GM12878 (cell line): ENCODE measurements around the gene EFHD1.

Experiments
- PBX3 ChIP-seq: IDR thresholded peaks from 2 replicates; pipeline ENCODE4 v1.6.1; 2011; ENCODE audit warnings: mild to moderate bottlenecking, low read depth, low read length, moderate library complexity; ENCODE audit not compliant: insufficient replicate concordance
- POLR2AphosphoS5 ChIP-seq: IDR thresholded peaks from 2 replicates; pipeline ENCODE4 v1.6.1; 2011; ENCODE audit warnings: mild to moderate bottlenecking, low read length, inconsistent platforms
- TCF3 ChIP-seq: IDR thresholded peaks from 2 replicates; pipeline ENCODE4 v1.6.1; 2012; ENCODE audit warnings: low read depth, mild to moderate bottlenecking, low read length, borderline replicate concordance; ENCODE audit not compliant: insufficient read depth
- ZNF274 ChIP-seq: IDR thresholded peaks from one replicate; pipeline ENCODE4 v1.8.0; 2011; ENCODE audit not compliant: insufficient read length, insufficient read depth
- TF ChIP-seq, protein P1 (sequence below), 3 experiments: IDR thresholded peaks in 2 of 3; conservative IDR thresholded peaks in 1 of 3; 2 replicates each; pipeline ENCODE4 v1.5.1; 2011; ENCODE audit warnings: low read depth in 3 of 3, low read length in 3 of 3, mild to moderate bottlenecking in 3 of 3, control low read depth in 2 of 3, moderate library complexity in 2 of 3, inconsistent platforms in 1 of 3, mixed read lengths in 1 of 3; ENCODE audit not compliant: control insufficient read depth in 2 of 3, insufficient read depth in 1 of 3; ENCODE audit errors: extremely low read depth in 1 of 3

DNA sequence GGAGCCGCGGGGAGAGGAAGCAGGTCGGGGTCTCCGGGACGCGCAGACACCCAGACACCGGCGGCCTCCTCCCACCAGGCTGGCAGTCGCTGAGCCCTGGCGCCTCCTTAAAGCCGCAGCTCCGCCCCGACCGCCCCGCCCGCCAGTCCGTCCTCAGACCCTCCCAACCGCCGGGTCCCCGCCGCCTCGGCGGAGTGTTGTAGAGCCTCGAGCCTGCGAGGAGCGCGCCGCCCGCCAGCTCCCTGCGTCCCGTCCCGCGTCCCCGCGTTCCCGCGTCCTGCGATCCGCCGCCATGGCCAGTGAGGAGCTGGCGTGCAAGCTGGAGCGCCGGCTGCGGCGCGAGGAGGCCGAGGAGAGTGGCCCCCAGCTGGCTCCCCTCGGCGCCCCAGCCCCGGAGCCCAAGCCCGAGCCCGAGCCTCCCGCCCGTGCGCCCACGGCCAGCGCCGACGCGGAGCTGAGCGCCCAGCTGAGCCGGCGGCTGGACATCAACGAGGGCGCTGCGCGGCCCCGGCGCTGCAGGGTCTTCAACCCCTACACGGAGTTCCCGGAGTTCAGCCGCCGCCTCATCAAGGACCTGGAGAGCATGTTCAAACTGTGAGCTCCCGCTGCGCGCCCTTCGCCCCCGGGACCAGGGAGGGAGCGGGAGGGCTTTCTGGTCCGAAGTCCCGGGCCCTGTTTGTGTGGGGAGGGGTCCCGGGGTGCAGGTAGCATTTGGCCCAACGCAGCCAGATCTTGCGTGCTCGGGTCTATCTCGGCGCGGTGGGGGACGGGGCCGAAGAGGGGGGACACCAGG lies at the start of gene EFHD1:
- TF ChIP-seq, protein P1, sequence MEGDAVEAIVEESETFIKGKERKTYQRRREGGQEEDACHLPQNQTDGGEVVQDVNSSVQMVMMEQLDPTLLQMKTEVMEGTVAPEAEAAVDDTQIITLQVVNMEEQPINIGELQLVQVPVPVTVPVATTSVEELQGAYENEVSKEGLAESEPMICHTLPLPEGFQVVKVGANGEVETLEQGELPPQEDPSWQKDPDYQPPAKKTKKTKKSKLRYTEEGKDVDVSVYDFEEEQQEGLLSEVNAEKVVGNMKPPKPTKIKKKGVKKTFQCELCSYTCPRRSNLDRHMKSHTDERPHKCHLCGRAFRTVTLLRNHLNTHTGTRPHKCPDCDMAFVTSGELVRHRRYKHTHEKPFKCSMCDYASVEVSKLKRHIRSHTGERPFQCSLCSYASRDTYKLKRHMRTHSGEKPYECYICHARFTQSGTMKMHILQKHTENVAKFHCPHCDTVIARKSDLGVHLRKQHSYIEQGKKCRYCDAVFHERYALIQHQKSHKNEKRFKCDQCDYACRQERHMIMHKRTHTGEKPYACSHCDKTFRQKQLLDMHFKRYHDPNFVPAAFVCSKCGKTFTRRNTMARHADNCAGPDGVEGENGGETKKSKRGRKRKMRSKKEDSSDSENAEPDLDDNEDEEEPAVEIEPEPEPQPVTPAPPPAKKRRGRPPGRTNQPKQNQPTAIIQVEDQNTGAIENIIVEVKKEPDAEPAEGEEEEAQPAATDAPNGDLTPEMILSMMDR (IDR thresholded peaks at IDR 0.05 in 2 of 3, conservative IDR thresholded peaks at IDR 0.05 in 1 of 3; ENCODE audit: control insufficient read depth in 2 of 3, extremely low read depth in 1 of 3, insufficient read depth in 1 of 3, low read depth in 3 of 3, low read length in 3 of 3) = no peak
- TF ChIP-seq PBX3 (no peak), ZNF274 (no peak), TCF3 (no peak), POLR2AphosphoS5 (no peak)
